NT2/D1 (cell line): ENCODE data around the gene HOXC10.

Source experiments
- SUZ12 ChIP-seq: IDR thresholded peaks from 2 replicates; pipeline ENCODE4 v1.6.1; 2011; ENCODE audit not compliant: insufficient read length, insufficient read depth; ENCODE audit errors: extremely low read depth
- YY1 ChIP-seq: IDR thresholded peaks from 2 replicates; pipeline ENCODE4 v1.6.1; 2011; ENCODE audit not compliant: insufficient read length, insufficient read depth
- ZNF274 ChIP-seq: IDR thresholded peaks from 2 replicates; pipeline ENCODE4 v1.6.1; 2011; ENCODE audit warnings: mild to moderate bottlenecking, low read depth, low read length

DNA sequence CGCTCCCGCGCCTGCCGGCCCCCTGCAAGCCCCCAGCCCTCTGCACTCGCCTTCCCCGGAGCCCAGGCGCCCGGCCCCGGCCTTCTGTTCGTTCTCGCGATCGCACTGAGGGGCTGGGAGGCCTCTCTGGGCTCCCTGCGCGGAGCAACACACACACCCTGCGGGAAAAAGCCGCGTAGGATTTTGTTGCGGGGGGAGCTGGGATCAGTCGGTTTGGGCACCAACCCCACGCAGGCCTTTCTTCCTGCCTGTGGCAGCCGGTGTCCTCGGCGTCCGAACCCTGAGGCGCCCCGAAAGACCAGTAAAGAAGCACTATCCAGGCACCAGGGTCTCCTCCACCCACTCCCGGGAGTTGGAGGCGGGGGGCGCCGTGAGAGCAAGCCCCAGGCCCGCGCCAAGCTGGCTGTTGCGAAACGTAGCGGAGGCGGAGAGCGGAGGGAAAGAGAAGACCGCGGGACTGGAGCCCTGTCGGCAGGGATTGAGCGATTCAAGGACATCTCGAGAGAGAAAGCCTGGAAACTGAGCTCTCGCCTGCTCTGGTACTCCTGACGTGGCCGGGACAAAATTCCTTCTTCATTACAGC, 46.0 kb downstream of the HOXC10 start:
- TF ChIP-seq SUZ12: peak; percentile 92
- TF ChIP-seq YY1: no peak
- no peak for TF ChIP-seq ZNF274
